Sigmoid colon (tissue), 4 donors: ENCODE data around the gene GALNT18.

ENCODE experiments used
- CTCF ChIP-seq, 4 experiments: fragments of 450-650 bp in 3 of 4; fragments of 200-600 bp in 1 of 4; IDR thresholded peaks; one replicate each; pipeline ENCODE4 v1.5.1; 2016 to 2019; ENCODE audit warnings: antibody characterized with exemption in 4 of 4, mild to moderate bottlenecking in 3 of 4, moderate library complexity in 2 of 4
- EP300 ChIP-seq, 4 donors: sonication (generic); formaldehyde crosslinking; IDR thresholded peaks; one replicate each; pipeline ENCODE4 v1.6.1; 2017; ENCODE audit warnings: antibody characterized with exemption in 4 of 4
- POLR2A ChIP-seq, 2 donors: fragments of 450-650 bp; IDR thresholded peaks; one replicate each; pipeline ENCODE4 v1.6.1; 2016; ENCODE audit warnings: antibody characterized with exemption in 2 of 2, mild to moderate bottlenecking in 2 of 2, moderate library complexity in 2 of 2
- POLR2AphosphoS5 ChIP-seq, 4 donors: sonication (generic); formaldehyde crosslinking; IDR thresholded peaks; one replicate each; pipeline ENCODE4 v1.6.1; 2017; ENCODE audit warnings: antibody characterized with exemption in 4 of 4

- TF ChIP-seq CTCF (IDR thresholded peaks at IDR 0.05), result no peak
- TF ChIP-seq EP300 (IDR thresholded peaks at IDR 0.05), result no peak
- TF ChIP-seq POLR2A (IDR thresholded peaks at IDR 0.05), result no peak
- no peak for TF ChIP-seq POLR2AphosphoS5 (IDR thresholded peaks at IDR 0.05)
These were observed 231.6 kb downstream of the GALNT18 start for GRCh38 chr11:11390068-11390771.
